NCI-H2029 treated with DMSO at 0.1 percent for 48 hours (cell line): Measurements from ENCODE around the gene PRPH2.
"Not testable (repeated sequence)": the region's sequence is repeated elsewhere in the genome, so short reads cannot be mapped to it uniquely, and the experiment has no call there.

Experiments
- DNase-seq: peaks from one replicate; lab custom pipeline; 2025; lab: John Stamatoyannopoulos, UW

PRPH2 gene

DNA sequence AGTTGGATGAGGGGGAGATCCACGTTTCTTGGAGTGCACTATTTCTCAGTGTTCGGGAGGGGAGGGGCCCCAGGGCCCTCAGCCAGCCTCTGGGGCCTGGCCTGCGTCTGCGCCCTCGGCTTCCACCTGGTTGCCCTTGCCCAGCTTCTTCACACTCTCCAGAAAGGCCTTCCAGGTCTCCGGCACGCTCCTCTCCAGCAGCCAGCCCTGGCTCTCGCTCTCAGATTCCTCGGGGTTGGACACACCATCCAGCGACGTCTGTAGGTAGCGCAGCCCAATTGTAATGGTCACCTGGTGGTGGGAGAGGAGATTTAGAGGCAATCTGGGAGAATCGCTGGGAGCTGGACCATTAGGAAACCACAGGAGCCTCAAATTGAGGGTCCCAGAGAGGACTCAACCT lies 24.2 kb downstream of the PRPH2 start:
- DNase-seq: no peak

GRCh38 chr6:42697268-42697655 lies 25.1 kb downstream of the PRPH2 start:
- DNase-seq: no peak

GRCh38 chr6:42696526-42697267 lies 25.7 kb downstream of the PRPH2 start:
- DNase-seq: no peak

- no peak for DNase-seq
Measured at GRCh38 chr6:42694586-42694985, 27.8 kb downstream of the PRPH2 start.

- no peak for DNase-seq
Measured at GRCh38 chr6:42693725-42694323, 28.6 kb downstream of the PRPH2 start.

GRCh38 chr6:42692137-42692911 lies 30.1 kb downstream of the PRPH2 start:
- no peak for DNase-seq

- DNase-seq: no peak
Measured at GRCh38 chr6:42690872-42691271, 31.5 kb downstream of the PRPH2 start.

GRCh38 chr6:42690151-42690702 lies 32.2 kb downstream of the PRPH2 start:
- no peak for DNase-seq

GRCh38 chr6:42689371-42689770 lies 33.0 kb downstream of the PRPH2 start:
- no peak for DNase-seq

GRCh38 chr6:42688281-42688680 lies 34.1 kb downstream of the PRPH2 start:
- DNase-seq: no peak

GRCh38 chr6:42679358-42679757 lies 43.0 kb downstream of the PRPH2 start:
- DNase-seq: no peak

DNA sequence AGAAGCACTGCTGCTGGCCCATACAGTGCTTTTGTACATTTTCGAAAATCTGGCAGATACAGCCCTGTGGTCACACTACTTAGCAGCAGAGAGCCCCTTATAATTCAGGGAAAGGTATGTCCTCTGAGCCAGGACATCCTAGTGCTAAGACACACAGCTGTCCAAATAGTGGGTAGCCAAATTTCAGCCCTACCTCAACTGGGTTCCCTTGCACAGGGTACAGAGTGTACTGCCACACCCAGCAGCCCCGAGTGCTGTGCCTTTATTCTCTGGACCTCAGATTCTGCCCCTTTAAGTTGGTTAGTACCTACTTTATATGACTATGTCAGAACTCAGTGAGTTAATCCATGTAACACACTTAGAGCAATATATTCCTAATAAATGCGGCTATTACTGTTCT lies 47.6 kb downstream of the PRPH2 start:
- no peak for DNase-seq

DNA sequence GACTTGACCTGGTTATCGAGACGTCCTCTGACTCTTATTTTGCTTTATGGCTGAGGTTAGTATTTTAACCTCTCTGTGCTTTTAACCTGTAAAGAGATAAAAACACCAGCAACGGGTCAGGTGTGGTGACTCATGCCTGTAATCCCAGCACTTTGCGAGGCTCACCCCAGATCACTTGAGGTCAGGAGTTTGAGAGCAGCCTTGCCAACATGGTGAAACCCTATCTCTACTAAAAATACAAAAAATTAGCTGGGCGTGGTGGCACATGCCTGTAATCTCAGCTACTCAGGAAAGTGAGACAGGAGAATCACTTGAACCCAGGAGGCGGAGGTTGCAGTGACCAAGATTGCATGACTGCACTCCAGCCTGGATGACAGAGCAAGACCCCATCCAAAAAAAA lies 48.0 kb downstream of the PRPH2 start:
- not testable (repeated sequence) for DNase-seq

GRCh38 chr6:42664718-42665117 lies 57.7 kb downstream of the PRPH2 start:
- DNase-seq: no peak

- peak; percentile 77 for DNase-seq
Measured at GRCh38 chr6:42661540-42662153, 60.8 kb downstream of the PRPH2 start.

DNA sequence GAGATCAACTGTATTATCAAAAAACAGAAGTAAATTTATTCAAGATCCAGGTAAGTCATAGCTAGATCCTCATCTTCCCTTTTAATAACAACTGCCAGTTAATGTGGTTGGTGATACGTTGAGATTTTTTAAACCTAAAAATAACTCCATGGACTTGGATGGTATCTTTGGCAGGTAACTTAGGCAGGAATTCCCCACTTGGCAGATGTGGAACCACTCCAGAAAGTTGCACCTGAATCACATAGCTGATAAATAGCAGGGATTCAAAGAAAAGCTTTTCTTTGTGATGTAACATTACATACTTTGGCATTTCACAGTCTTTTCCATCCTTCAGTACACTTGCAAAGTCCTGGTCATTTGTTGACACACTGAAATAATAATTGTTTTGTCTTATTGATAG lies 62.6 kb downstream of the PRPH2 start:
- DNase-seq: no peak

GRCh38 chr6:42653851-42654250 lies 68.5 kb downstream of the PRPH2 start:
- no peak for DNase-seq

GRCh38 chr6:42652024-42652746 lies 70.2 kb downstream of the PRPH2 start:
- DNase-seq: no peak
